ENCODE results near the gene GUCY1A1.

The GUCY1A1 gene

GRCh38 chr4:155660436-155660835 lies 6.2 kb upstream of the GUCY1A1 start:
- FAIRE-seq = no peak

- FAIRE-seq = no peak
Observed at GRCh38 chr4:155665054-155665453, 1.6 kb upstream of the GUCY1A1 start.

GRCh38 chr4:155667222-155667567 lies 547 bp downstream of the GUCY1A1 start:
- FAIRE-seq = no peak

GRCh38 chr4:155667568-155668511 lies 1.2 kb downstream of the GUCY1A1 start:
- FAIRE-seq = no peak

- FAIRE-seq = no peak
Observed at GRCh38 chr4:155668707-155669220, 2.1 kb downstream of the GUCY1A1 start.

GRCh38 chr4:155672342-155672741 lies 5.7 kb downstream of the GUCY1A1 start:
- no peak for FAIRE-seq

GRCh38 chr4:155673453-155673979 lies 6.9 kb downstream of the GUCY1A1 start:
- FAIRE-seq = no peak

- FAIRE-seq = no peak
Observed at GRCh38 chr4:155674669-155675071, 8.0 kb downstream of the GUCY1A1 start.

GRCh38 chr4:155675709-155676429 lies 9.2 kb downstream of the GUCY1A1 start:
- FAIRE-seq = no peak

GRCh38 chr4:155676430-155676825 lies 9.8 kb downstream of the GUCY1A1 start:
- no peak for FAIRE-seq

GRCh38 chr4:155678011-155678410 lies 11.4 kb downstream of the GUCY1A1 start:
- FAIRE-seq = no peak

GRCh38 chr4:155679343-155679742 lies 12.7 kb downstream of the GUCY1A1 start:
- no peak for FAIRE-seq

GRCh38 chr4:155681886-155682285 lies 15.2 kb downstream of the GUCY1A1 start:
- FAIRE-seq = no peak

- no peak for FAIRE-seq
Observed at GRCh38 chr4:155684423-155684822, 17.8 kb downstream of the GUCY1A1 start.

- FAIRE-seq = no peak
Observed at GRCh38 chr4:155684892-155685541, 18.4 kb downstream of the GUCY1A1 start.

GRCh38 chr4:155687380-155687982 lies 20.8 kb downstream of the GUCY1A1 start:
- FAIRE-seq = no peak

- FAIRE-seq = no peak
Observed at GRCh38 chr4:155688211-155688610, 21.6 kb downstream of the GUCY1A1 start.

- no peak for FAIRE-seq
Observed at GRCh38 chr4:155688860-155689259, 22.2 kb downstream of the GUCY1A1 start.

- no peak for FAIRE-seq
Observed at GRCh38 chr4:155690044-155690837, 23.6 kb downstream of the GUCY1A1 start.

GRCh38 chr4:155692361-155692760 lies 25.7 kb downstream of the GUCY1A1 start:
- FAIRE-seq = no peak

- no peak for FAIRE-seq
Observed at GRCh38 chr4:155693015-155693663, 26.5 kb downstream of the GUCY1A1 start.

All from A204.1 (cell line).